Endodermal cell (in vitro differentiated cells): ENCODE data around the gene PIK3R5. TPM values are rescaled to one million over a fixed set of nuclear protein-coding genes. Genes with fewer than 3 reads are reported as not detected.
A peak's percentile ranks its signal among the peaks of the same experiment; 100 is the strongest.

Experiments used
- DNase-seq: peaks from one replicate; pipeline ENCODE4 v3.0.0-alpha.2; 2017
- H3K27ac ChIP-seq: 2 replicates; pipeline ENCODE4 v1.5.1; 2013; ENCODE audit warnings: mild to moderate bottlenecking, low read depth, low read length, moderate library complexity
- H3K27me3 ChIP-seq: 2 replicates; pipeline ENCODE4 v1.6.1; 2013; ENCODE audit warnings: mild to moderate bottlenecking, low read length, moderate library complexity; ENCODE audit not compliant: insufficient read depth, control insufficient read depth, poor library complexity, severe bottlenecking
- H3K36me3 ChIP-seq: 2 replicates; pipeline ENCODE4 v1.7.0; 2013; ENCODE audit warnings: mild to moderate bottlenecking, low read length, moderate library complexity; ENCODE audit not compliant: control insufficient read depth, insufficient read depth
- H3K4me1 ChIP-seq: one replicate; pipeline ENCODE4 v1.7.0; 2013; ENCODE audit warnings: low read length; ENCODE audit not compliant: control insufficient read depth, insufficient read depth
- H3K4me3 ChIP-seq: 2 replicates; pipeline ENCODE4 v1.5.1; 2013; ENCODE audit warnings: mild to moderate bottlenecking, low read length, moderate library complexity
- H3K9ac ChIP-seq: 2 replicates; pipeline ENCODE4 v1.6.1; 2013; ENCODE audit warnings: mild to moderate bottlenecking, low read length, moderate library complexity; ENCODE audit not compliant: poor library complexity, severe bottlenecking; ENCODE audit errors: extremely low read depth
- H3K9me3 ChIP-seq: 2 replicates; pipeline ENCODE4 v1.6.1; 2013; ENCODE audit warnings: mild to moderate bottlenecking, low read length, moderate library complexity; ENCODE audit not compliant: control insufficient read depth
- H3K27ac Mint-ChIP-seq: 2 replicates; pipeline ENCODE4 v1.8.0; 2020; ENCODE audit warnings: mixed read lengths
- H3K27me3 Mint-ChIP-seq: 2 replicates; pipeline ENCODE4 v1.8.0; 2021; ENCODE audit warnings: mild to moderate bottlenecking, mixed read lengths; ENCODE audit not compliant: insufficient read depth
- H3K36me3 Mint-ChIP-seq: 2 replicates; pipeline ENCODE4 v1.8.0; 2020; ENCODE audit warnings: low read depth, mixed read lengths
- H3K4me1 Mint-ChIP-seq: 2 replicates; pipeline ENCODE4 v1.8.0; 2020; ENCODE audit warnings: mixed read lengths
- H3K4me3 Mint-ChIP-seq: 2 replicates; pipeline ENCODE4 v1.8.0; 2020; ENCODE audit warnings: mild to moderate bottlenecking, moderate library complexity, mixed read lengths
- H3K9me3 Mint-ChIP-seq: 2 replicates; pipeline ENCODE4 v1.8.0; 2020; ENCODE audit warnings: mild to moderate bottlenecking, mixed read lengths
- WGBS, 2 experiments: methylation state at CpG; one replicate each; pipeline versions ENCODE4 v1.1.5 to v1.1.7; 2013; ENCODE audit warnings: missing lambda C conversion rate in 2 of 2, mixed read lengths in 1 of 2; ENCODE audit not compliant: insufficient coverage in 1 of 2, insufficient read length in 1 of 2; 5-methylcytosine and 5-hydroxymethylcytosine counted together
- total RNA-seq, 2 donors: library from RNA; stranded (reverse); fragmentation: NEBNext Ultra II Directional in 1 of 2; extraction: Animal tissue kit (Norgen Biotek cat#: 25700) in 1 of 2; gene quantifications; 2 replicates in 1 of 2; 3 replicates in 1 of 2; pipeline ENCODE4 v1.2.1, GENCODE V29; 2021
- TF ChIP-seq, protein P1 (sequence below): fragments of 200-600 bp; sonication (generic); conservative IDR thresholded peaks from 2 replicates; pipeline ENCODE4 v1.5.0; 2021; ENCODE audit warnings: antibody characterized with exemption, mild to moderate bottlenecking

PIK3R5 gene
- total RNA-seq, 2 donors from 2014 or later: 10.4 to 37.0 TPM

DNA sequence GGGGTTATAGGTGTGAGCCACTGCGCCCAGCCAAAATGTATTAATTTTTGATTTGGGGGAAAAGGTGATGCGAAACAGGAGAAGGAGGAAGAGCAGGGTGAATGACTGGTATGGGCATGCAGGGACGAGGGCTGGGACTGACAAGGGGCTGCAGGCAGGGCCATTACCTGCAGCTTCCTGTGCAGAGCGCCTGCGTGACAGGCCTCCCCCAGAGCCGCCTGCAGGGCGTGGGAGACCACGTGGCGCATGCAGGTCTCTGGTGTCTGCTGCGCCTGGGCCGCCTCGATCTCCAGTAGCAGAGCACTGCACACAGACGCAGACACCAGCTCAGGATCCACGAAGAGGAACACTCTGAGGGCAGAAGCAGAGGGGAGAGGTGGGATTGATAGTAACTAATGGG, 130.4 kb downstream of the PIK3R5 start:
- H3K4me3 Mint-ChIP-seq: no peak overlapping the region
- 88 to 95% methylated on average over 11 to 14 of the region's 14 CpGs for WGBS, 2 experiments
- no peak overlapping the region for H3K27ac Mint-ChIP-seq

DNA sequence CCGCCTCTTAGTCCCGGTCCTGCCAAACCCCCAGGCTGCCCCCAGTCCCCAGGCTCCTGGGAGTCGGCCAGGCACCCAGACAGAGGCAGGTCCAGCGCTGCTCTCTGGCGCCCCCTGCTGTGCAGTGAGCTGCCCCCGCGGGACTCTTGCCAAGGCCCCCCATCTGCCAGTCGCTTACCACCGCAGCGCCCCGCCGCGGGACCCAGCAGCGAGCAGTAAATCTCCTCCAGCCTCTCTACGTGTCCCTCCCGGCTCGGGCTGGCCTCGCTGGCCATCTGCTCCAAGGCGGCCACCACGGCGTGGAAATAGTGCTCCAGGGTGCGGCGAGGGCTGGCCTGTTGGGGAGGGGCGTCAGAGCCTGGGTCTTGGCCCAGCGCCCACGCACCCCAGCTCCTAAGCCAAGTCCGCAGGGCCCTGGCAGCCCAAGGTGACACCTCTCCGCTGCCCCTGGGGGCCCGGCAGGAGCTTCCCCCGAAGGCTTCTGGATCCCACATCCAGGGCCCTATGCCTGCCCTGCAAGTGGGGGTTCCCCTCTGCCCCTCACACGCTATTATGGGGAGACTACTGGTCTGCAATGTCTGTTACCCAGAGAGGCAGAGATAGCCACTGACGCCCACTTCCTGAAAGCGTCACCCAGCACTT, 132.7 kb downstream of the PIK3R5 start:
- no peaks in the 10 kb centered on the region for H3K36me3 ChIP-seq
- Mint-ChIP-seq H3K4me1 (peaks cover 7% of the 10 kb centered on the region), H3K36me3 (peaks cover 3% of the 10 kb centered on the region), H3K27ac (no peak overlapping the region), H3K4me3 (no peak overlapping the region), H3K9me3 (no peaks in the 10 kb centered on the region), H3K27me3 (no peaks in the 10 kb centered on the region)
- TF ChIP-seq, protein P1, sequence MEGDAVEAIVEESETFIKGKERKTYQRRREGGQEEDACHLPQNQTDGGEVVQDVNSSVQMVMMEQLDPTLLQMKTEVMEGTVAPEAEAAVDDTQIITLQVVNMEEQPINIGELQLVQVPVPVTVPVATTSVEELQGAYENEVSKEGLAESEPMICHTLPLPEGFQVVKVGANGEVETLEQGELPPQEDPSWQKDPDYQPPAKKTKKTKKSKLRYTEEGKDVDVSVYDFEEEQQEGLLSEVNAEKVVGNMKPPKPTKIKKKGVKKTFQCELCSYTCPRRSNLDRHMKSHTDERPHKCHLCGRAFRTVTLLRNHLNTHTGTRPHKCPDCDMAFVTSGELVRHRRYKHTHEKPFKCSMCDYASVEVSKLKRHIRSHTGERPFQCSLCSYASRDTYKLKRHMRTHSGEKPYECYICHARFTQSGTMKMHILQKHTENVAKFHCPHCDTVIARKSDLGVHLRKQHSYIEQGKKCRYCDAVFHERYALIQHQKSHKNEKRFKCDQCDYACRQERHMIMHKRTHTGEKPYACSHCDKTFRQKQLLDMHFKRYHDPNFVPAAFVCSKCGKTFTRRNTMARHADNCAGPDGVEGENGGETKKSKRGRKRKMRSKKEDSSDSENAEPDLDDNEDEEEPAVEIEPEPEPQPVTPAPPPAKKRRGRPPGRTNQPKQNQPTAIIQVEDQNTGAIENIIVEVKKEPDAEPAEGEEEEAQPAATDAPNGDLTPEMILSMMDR: peak; percentile 92
- no peaks in the 10 kb centered on the region for H3K9me3 ChIP-seq
- H3K4me3 ChIP-seq: no peak overlapping the region
- H3K4me1 ChIP-seq: no peaks in the 10 kb centered on the region
- H3K9ac ChIP-seq: no peak overlapping the region
- no peaks in the 10 kb centered on the region for H3K27me3 ChIP-seq
- H3K27ac ChIP-seq: no peak overlapping the region
- DNase-seq: peak; percentile 97
- WGBS, 2 experiments: 77 to 86% methylated on average over 19 to 33 of the region's 33 CpGs

More for the DNA sequence above, 130.4 kb downstream of the PIK3R5 start:
- no peaks in the 10 kb centered on the region for H3K36me3 ChIP-seq
- DNase-seq: peak; percentile 41
- Mint-ChIP-seq H3K9me3 (no peaks in the 10 kb centered on the region), H3K27me3 (no peaks in the 10 kb centered on the region), H3K36me3 (peaks cover 3% of the 10 kb centered on the region), H3K4me1 (peaks cover 11% of the 10 kb centered on the region)
- no peaks in the 10 kb centered on the region for H3K9me3 ChIP-seq
- TF ChIP-seq, protein P1: no peak
- no peaks in the 10 kb centered on the region for H3K4me1 ChIP-seq
- H3K27me3 ChIP-seq: no peaks in the 10 kb centered on the region
- H3K4me3 ChIP-seq: no peak overlapping the region
- no peak overlapping the region for H3K27ac ChIP-seq
- H3K9ac ChIP-seq: no peak overlapping the region

DNA sequence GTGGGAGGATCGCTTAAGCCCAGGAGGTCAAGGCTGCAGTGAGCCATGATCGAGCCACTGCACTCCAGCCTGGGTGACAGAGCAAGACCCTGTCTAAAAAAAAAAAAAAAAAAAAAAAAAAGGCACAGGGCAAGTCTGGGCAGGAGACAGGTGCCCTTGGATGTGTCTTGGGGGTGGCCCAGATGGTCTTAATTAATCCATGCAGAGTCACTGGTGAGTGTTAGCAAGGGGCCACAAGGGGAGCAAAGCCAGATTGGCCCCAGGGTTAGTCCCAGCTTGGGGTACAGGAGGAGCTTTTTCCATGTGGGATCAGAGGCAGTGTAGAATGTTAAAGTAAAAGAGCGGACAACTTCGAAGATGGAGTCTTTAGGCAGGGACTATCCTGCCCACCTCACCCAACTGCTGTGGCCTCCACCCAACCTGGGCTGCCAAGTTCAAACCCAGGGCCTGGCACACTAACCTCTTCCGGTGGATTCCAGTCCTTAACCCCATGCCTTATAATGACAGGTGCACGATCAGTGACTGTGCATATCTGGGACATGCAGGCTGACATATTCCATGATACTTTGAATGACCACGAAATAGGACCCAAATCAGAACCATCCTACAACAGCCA, 134.2 kb downstream of the PIK3R5 start:
- peak; percentile 39 for DNase-seq
- H3K9ac ChIP-seq: no peak overlapping the region
- no peaks in the 10 kb centered on the region for H3K27me3 Mint-ChIP-seq
- no peak overlapping the region for H3K4me3 Mint-ChIP-seq
- no peak overlapping the region for H3K27ac ChIP-seq
- no peak overlapping the region for H3K27ac Mint-ChIP-seq
- WGBS, 2 experiments: 94 to 100% methylated on average over 6 to 7 of the region's 7 CpGs
- no peaks in the 10 kb centered on the region for H3K4me1 ChIP-seq
- H3K9me3 Mint-ChIP-seq: no peaks in the 10 kb centered on the region
- no peaks in the 10 kb centered on the region for H3K27me3 ChIP-seq
- TF ChIP-seq, protein P1: no peak
- peaks cover 3% of the 10 kb centered on the region for H3K36me3 Mint-ChIP-seq
- H3K36me3 ChIP-seq: no peaks in the 10 kb centered on the region
- peaks cover 1% of the 10 kb centered on the region for H3K4me1 Mint-ChIP-seq
- H3K4me3 ChIP-seq: no peak overlapping the region
- H3K9me3 ChIP-seq: no peaks in the 10 kb centered on the region
